ENCODE data around the gene PMEPA1. TPM values are rescaled to one million over a fixed set of nuclear protein-coding genes. Genes with fewer than 3 reads are reported as not detected.

The PMEPA1 gene
- total and polyA plus RNA-seq, 2 donors (not counting 3 experiments of a cell fraction or from before 2014, with no cell fraction given) = 31.6 to 33.2 TPM

GRCh38 chr20:57663681-57664451 is 45.9 kb downstream of the PMEPA1 start:
- BruUV-seq (replicated peaks) = no TSS peak
- no peak overlapping the region for H3K4me2 ChIP-seq (ENCODE audit: insufficient read depth, low read length)
- H3K9ac ChIP-seq (replicated peaks; ENCODE audit: extremely low read depth, insufficient read depth, low read length) = no peak overlapping the region
- TF ChIP-seq POLR2AphosphoS5 (IDR thresholded peaks at IDR 0.05; ENCODE audit: insufficient read depth, low read depth, low read length) = no peak
- no peak for TF ChIP-seq POLR2A (IDR thresholded peaks at IDR 0.05; ENCODE audit: low read depth, low read length)
- no peak for TF ChIP-seq EZH2 (IDR thresholded peaks at IDR 0.05; ENCODE audit: borderline replicate concordance, low read depth, low read length, severe bottlenecking)
- no peak for TF ChIP-seq JUN (IDR thresholded peaks at IDR 0.05; ENCODE audit: borderline replicate concordance, insufficient read depth, insufficient read length, low read depth)
- TF ChIP-seq MAX (IDR thresholded peaks at IDR 0.05; ENCODE audit: insufficient read depth, insufficient read length) = no peak
- TF ChIP-seq FOS (IDR thresholded peaks at IDR 0.05; ENCODE audit: borderline replicate concordance, insufficient read depth, low read length) = no peak
- no peak for TF ChIP-seq MYC (IDR thresholded peaks at IDR 0.05; ENCODE audit: low read depth, low read length)
- TF ChIP-seq GATA2 (IDR thresholded peaks at IDR 0.05; ENCODE audit: insufficient read depth, insufficient read length, low read depth, low read length) = no peak
- TF ChIP-seq, protein P1, sequence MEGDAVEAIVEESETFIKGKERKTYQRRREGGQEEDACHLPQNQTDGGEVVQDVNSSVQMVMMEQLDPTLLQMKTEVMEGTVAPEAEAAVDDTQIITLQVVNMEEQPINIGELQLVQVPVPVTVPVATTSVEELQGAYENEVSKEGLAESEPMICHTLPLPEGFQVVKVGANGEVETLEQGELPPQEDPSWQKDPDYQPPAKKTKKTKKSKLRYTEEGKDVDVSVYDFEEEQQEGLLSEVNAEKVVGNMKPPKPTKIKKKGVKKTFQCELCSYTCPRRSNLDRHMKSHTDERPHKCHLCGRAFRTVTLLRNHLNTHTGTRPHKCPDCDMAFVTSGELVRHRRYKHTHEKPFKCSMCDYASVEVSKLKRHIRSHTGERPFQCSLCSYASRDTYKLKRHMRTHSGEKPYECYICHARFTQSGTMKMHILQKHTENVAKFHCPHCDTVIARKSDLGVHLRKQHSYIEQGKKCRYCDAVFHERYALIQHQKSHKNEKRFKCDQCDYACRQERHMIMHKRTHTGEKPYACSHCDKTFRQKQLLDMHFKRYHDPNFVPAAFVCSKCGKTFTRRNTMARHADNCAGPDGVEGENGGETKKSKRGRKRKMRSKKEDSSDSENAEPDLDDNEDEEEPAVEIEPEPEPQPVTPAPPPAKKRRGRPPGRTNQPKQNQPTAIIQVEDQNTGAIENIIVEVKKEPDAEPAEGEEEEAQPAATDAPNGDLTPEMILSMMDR (IDR thresholded peaks at IDR 0.05; ENCODE audit: extremely low read depth in 1 of 2, insufficient read depth in 1 of 2, low read depth in 1 of 2, low read length in 2 of 2) = no peak
- no peaks in the 10 kb centered on the region for H3K9me1 ChIP-seq (replicated peaks; ENCODE audit: control insufficient read depth, extremely low read depth, insufficient read depth, low read length)
- no peak overlapping the region for H3K27ac ChIP-seq (ENCODE audit: insufficient read depth, low read depth, low read length)
- H3K4me1 ChIP-seq (ENCODE audit: control insufficient read depth, extremely low read depth, insufficient read depth, low read length) = no peaks in the 10 kb centered on the region
- FAIRE-seq (no peak), DNase-seq (ENCODE audit: low read depth, low spot score) (no peak)
- no peaks in the 10 kb centered on the region for H4K20me1 ChIP-seq (replicated peaks; ENCODE audit: control insufficient read depth, extremely low read depth, insufficient read depth, low read length)
- no peak overlapping the region for H3K4me3 ChIP-seq (replicated peaks in 1 of 3; ENCODE audit: insufficient read depth in 1 of 3, low read depth in 1 of 3, low read length in 3 of 3)
- intact Hi-C loops (cut with micrococcal nuclease) = no loop called here
- dilution Hi-C loops (cut with MboI; ENCODE audit: extremely low pct_ligation_motif_present, low sequenced_read_pairs) = no loop called here
- no peaks in the 10 kb centered on the region for H3K36me3 ChIP-seq (ENCODE audit: control insufficient read depth in 2 of 2, extremely low read depth in 1 of 2, insufficient read depth in 2 of 2, low read length in 2 of 2)
- ChIA-PET POLR2A (no interaction called here), CTCF (no interaction called here)
- peaks cover 22% of the 10 kb centered on the region for H3K79me2 ChIP-seq (ENCODE audit: control insufficient read depth, insufficient read depth, low read length)
- H2AFZ ChIP-seq (ENCODE audit: low read depth, low read length) = no peak overlapping the region
- H3K27me3 ChIP-seq (ENCODE audit: control insufficient read depth in 2 of 2, insufficient read depth in 2 of 2, low read length in 2 of 2) = no peaks in the 10 kb centered on the region
- H3K9me3 ChIP-seq (replicated peaks; ENCODE audit: control insufficient read depth, insufficient read depth, low read length) = no peaks in the 10 kb centered on the region

All from endothelial cell of umbilical vein (primary cell).